Hepatocyte (in vitro differentiated cells): ENCODE results near the gene CCM2. TPM values are rescaled to one million over a fixed set of nuclear protein-coding genes. Genes with fewer than 3 reads are reported as not detected.
A peak's percentile ranks its signal among the peaks of the same experiment; 100 is the strongest.

Source experiments
- DNase-seq: peaks from one replicate; pipeline ENCODE4 v3.0.0-alpha.2; 2016; ENCODE audit warnings: low spot score
- H2AFZ ChIP-seq: fragments of 200-600 bp; sonication (generic); 2 replicates; pipeline ENCODE4 v1.6.0; 2016; ENCODE audit warnings: antibody characterized with exemption, mild to moderate bottlenecking
- H3K27ac ChIP-seq: fragments of 200-600 bp; sonication (generic); 2 replicates; pipeline ENCODE4 v1.5.1; 2016; ENCODE audit warnings: mild to moderate bottlenecking
- H3K27me3 ChIP-seq: fragments of 200-600 bp; sonication (generic); 2 replicates; pipeline ENCODE4 v1.6.1; 2016
- H3K36me3 ChIP-seq: fragments of 200-600 bp; sonication (generic); replicated peaks from 2 replicates; pipeline ENCODE4 v1.5.1; 2016; ENCODE audit warnings: low read depth; ENCODE audit not compliant: insufficient read depth
- H3K4me1 ChIP-seq: fragments of 200-600 bp; sonication (generic); 2 replicates; pipeline ENCODE4 v1.5.1; 2016; ENCODE audit warnings: mild to moderate bottlenecking, moderate library complexity; ENCODE audit not compliant: insufficient read depth
- H3K4me2 ChIP-seq: fragments of 200-600 bp; sonication (generic); 2 replicates; pipeline ENCODE4 v1.6.0; 2016
- H3K4me3 ChIP-seq: fragments of 200-600 bp; sonication (generic); 2 replicates; pipeline ENCODE4 v1.5.1; 2016; ENCODE audit warnings: mild to moderate bottlenecking
- H3K79me2 ChIP-seq: fragments of 200-600 bp; sonication (generic); 2 replicates; pipeline ENCODE4 v1.6.0; 2017; ENCODE audit warnings: mild to moderate bottlenecking
- H3K9me2 ChIP-seq: fragments of 200-600 bp; sonication (generic); replicated peaks from 2 replicates; pipeline ENCODE4 v1.6.0; 2017; ENCODE audit warnings: mild to moderate bottlenecking; ENCODE audit not compliant: insufficient read depth
- H3K9me3 ChIP-seq: fragments of 200-600 bp; sonication (generic); 2 replicates; pipeline ENCODE4 v1.5.1; 2016; ENCODE audit warnings: low read depth, mild to moderate bottlenecking
- H4K20me1 ChIP-seq: fragments of 200-600 bp; sonication (generic); 2 replicates; pipeline ENCODE4 v1.6.0; 2016; ENCODE audit warnings: mild to moderate bottlenecking; ENCODE audit not compliant: insufficient read depth, poor library complexity, severe bottlenecking
- EZH2 ChIP-seq: fragments of 200-600 bp; sonication (generic); IDR thresholded peaks from 2 replicates; pipeline ENCODE4 v1.6.1; 2016; ENCODE audit warnings: antibody characterized with exemption, mild to moderate bottlenecking, borderline replicate concordance
- EZH2phosphoT487 ChIP-seq: fragments of 200-600 bp; sonication (generic); IDR thresholded peaks from one replicate; pipeline ENCODE4 v1.6.1; 2018; ENCODE audit warnings: antibody characterized with exemption, mild to moderate bottlenecking, low read depth, moderate library complexity; ENCODE audit not compliant: unreplicated experiment, severe bottlenecking
- WGBS: methylation state at CpG from one replicate; pipeline ENCODE4 v1.1.6; 2016; ENCODE audit warnings: low lambda C conversion rate; ENCODE audit errors: missing lambda C conversion rate; 5-methylcytosine and 5-hydroxymethylcytosine counted together
- polyA plus RNA-seq: library from polyadenylated mRNA; unstranded; fragments of >200 nt; fragmentation: Nextera tagmentation; extraction: Ambion mirVana; gene quantifications from 2 replicates; pipeline ENCODE4 v1.2.1, GENCODE V29; 2016
- total RNA-seq: library from RNA; depleted of rRNA; stranded (reverse); fragments of >200 nt; gene quantifications from 2 replicates; pipeline ENCODE4 v1.2.3, GENCODE V29; 2014
- TF ChIP-seq, protein P1 (sequence below): fragments of 200-600 bp; sonication (generic); IDR thresholded peaks from 2 replicates; pipeline ENCODE4 v1.5.1; 2016; ENCODE audit warnings: antibody characterized with exemption, mild to moderate bottlenecking; ENCODE audit not compliant: poor library complexity

The CCM2 gene
- total and polyA plus RNA-seq, 2 experiments from 2014 or later = 32.2 to 57.1 TPM

DNA sequence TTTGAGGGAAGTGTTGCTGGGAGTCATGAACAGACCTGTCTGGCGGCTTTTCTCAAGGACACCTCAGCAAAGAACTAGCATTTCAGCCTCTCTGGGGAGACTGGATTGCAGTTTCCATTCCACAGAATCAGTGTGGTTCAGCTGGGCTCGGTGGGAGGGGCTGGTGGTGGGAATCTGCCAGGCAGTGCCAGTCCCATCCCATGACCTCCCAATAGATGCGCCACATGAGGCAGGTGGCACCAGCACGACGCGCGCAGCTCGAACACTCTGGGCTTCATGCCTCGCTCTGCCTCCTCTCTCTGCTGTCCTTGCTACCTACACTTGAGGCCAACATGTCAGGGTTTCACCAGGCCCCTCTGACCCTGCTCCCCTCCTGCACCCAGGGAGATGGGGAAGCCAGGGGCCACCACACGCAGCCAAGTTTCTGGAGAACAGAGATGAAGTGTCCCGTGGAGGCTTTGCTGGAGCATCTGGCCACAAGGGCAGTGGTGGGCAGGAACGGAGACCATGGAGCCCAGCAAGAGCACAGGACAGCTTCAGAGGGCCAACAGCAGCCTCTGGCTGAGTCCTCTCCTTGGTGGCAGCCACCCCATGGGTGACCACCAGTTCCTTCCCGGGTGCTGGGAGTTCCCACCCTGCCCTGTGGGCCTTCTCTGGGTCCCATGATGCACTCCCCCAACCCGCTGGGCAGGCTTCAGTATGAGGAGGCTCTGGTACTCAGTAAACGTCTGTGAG is 86.5 kb downstream of the CCM2 start:
- no peaks in the 10 kb centered on the region for H3K9me2 ChIP-seq
- no peaks in the 10 kb centered on the region for H4K20me1 ChIP-seq
- H3K4me3 ChIP-seq = no peak overlapping the region
- no peak for DNase-seq
- no peak overlapping the region for H3K4me2 ChIP-seq
- H2AFZ ChIP-seq = no peak overlapping the region
- H3K9me3 ChIP-seq = no peaks in the 10 kb centered on the region
- no peak overlapping the region for H3K27ac ChIP-seq
- H3K36me3 ChIP-seq = no peaks in the 10 kb centered on the region
- WGBS = 89% methylated on average over 15 of the region's 15 CpGs
- H3K4me1 ChIP-seq = peaks cover 2% of the 10 kb centered on the region
- no peaks in the 10 kb centered on the region for H3K27me3 ChIP-seq
- H3K79me2 ChIP-seq = no peaks in the 10 kb centered on the region
- TF ChIP-seq EZH2 = no peak

GRCh38 chr7:45087301-45088145 is 87.5 kb downstream of the CCM2 start:
- Histone ChIP-seq H3K4me3 (no peak overlapping the region), H3K27ac (no peak overlapping the region), H4K20me1 (no peaks in the 10 kb centered on the region), H3K4me1 (peaks cover 2% of the 10 kb centered on the region), H3K9me2 (no peaks in the 10 kb centered on the region), H3K4me2 (peak overlapping the region; percentile 97), H2AFZ (no peak overlapping the region), H3K27me3 (no peaks in the 10 kb centered on the region), H3K9me3 (no peaks in the 10 kb centered on the region), H3K36me3 (no peaks in the 10 kb centered on the region), H3K79me2 (no peaks in the 10 kb centered on the region)
- no peak for TF ChIP-seq EZH2
- 98% methylated on average over 6 of the region's 6 CpGs for WGBS
- no peak for DNase-seq

DNA sequence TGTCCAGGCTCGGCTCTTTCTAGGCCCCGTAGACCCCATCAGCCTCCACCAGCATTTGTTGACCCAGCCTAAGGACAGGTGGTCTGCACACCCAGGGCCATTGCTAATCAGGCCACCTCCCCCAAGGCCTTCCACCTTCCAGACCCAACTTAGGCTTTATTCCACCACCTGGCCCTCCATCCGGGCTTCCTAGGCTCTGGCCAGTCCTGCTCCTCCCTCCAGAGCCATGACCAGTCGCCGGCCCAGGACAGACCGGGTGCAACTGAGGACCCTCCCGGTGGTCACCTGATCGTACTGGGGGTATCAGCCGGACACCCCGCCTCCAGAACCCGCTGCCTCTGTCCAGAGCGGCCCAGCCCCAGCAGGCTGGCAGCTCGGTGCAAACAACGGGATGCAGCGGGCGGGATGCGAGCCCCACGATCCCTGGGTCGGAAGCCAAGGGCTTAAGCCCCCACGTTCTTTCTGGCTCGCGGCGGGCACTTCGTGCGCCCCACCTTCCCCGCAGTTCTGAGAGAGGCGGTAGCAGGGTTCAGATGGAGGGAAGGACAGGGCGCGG is 88.2 kb downstream of the CCM2 start:
- no peak for DNase-seq
- H2AFZ ChIP-seq = peak overlapping the region; percentile 76

DNA sequence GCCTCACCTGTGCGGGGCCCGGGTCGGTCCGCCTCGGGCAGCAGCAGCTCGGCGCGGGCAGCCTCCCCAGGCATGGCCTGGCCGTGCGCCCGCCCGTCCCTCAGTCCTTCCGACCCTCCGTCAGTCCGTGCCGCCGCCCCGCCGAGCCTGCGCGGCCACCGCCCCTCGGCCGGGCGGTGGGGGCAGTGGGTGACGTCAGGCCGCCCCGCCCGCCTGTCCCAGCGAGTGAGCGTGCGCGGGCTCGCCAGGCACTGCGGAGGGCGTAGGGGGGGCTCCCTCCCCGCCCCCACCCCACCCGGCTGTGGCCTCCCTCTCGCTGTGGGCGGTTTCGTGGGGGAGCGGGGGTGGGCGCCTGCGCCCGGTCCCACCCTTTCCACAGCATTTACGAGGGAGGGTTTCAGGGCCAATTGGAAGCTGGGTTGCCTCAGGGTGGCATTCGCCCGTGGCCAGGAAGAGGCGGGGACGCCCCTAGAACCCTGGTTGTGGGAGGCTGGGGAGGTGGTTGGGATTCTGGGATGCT is 88.9 kb downstream of the CCM2 start, which contains the start of gene NACAD:
NACAD (minus strand) TSS at position 149 of the 520 bp plus-strand sequence; CDS start at position 74, 75 bp downstream.
- Histone ChIP-seq H3K27me3 (no peaks in the 10 kb centered on the region), H3K4me1 (peaks cover 2% of the 10 kb centered on the region), H4K20me1 (no peaks in the 10 kb centered on the region), H3K79me2 (no peaks in the 10 kb centered on the region), H3K27ac (no peak within 1 kb of the TSS), H3K4me2 (peak within 1 kb of the TSS; percentile 97), H3K36me3 (no peaks in the 10 kb centered on the region), H3K9me3 (no peaks in the 10 kb centered on the region), H3K4me3 (peak within 1 kb of the TSS; percentile 90), H3K9me2 (no peaks in the 10 kb centered on the region), H2AFZ (peak within 1 kb of the TSS; percentile 76)
- WGBS = 4% methylated on average over 3 of the region's 50 CpGs
- TF ChIP-seq, protein P1, sequence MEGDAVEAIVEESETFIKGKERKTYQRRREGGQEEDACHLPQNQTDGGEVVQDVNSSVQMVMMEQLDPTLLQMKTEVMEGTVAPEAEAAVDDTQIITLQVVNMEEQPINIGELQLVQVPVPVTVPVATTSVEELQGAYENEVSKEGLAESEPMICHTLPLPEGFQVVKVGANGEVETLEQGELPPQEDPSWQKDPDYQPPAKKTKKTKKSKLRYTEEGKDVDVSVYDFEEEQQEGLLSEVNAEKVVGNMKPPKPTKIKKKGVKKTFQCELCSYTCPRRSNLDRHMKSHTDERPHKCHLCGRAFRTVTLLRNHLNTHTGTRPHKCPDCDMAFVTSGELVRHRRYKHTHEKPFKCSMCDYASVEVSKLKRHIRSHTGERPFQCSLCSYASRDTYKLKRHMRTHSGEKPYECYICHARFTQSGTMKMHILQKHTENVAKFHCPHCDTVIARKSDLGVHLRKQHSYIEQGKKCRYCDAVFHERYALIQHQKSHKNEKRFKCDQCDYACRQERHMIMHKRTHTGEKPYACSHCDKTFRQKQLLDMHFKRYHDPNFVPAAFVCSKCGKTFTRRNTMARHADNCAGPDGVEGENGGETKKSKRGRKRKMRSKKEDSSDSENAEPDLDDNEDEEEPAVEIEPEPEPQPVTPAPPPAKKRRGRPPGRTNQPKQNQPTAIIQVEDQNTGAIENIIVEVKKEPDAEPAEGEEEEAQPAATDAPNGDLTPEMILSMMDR = no peak
- no peak for TF ChIP-seq EZH2
- no peak for TF ChIP-seq EZH2phosphoT487
- DNase-seq = peak; percentile 65

More for the DNA sequence above, 88.2 kb downstream of the CCM2 start:
- Histone ChIP-seq H3K4me3 (peak overlapping the region; percentile 90), H3K27me3 (no peaks in the 10 kb centered on the region), H3K27ac (no peak overlapping the region), H3K9me2 (no peaks in the 10 kb centered on the region), H4K20me1 (no peaks in the 10 kb centered on the region), H3K36me3 (no peaks in the 10 kb centered on the region), H3K9me3 (no peaks in the 10 kb centered on the region), H3K79me2 (no peaks in the 10 kb centered on the region), H3K4me1 (peaks cover 2% of the 10 kb centered on the region), H3K4me2 (peak overlapping the region; percentile 97)
- TF ChIP-seq, protein P1 = no peak
- TF ChIP-seq EZH2 = no peak
- TF ChIP-seq EZH2phosphoT487 = no peak
- 41% methylated on average over 27 of the region's 29 CpGs for WGBS
